ENCODE results near the gene TCERG1L. TPM values are rescaled to one million over a fixed set of nuclear protein-coding genes. Genes with fewer than 3 reads are reported as not detected.

Gene TCERG1L
- total RNA-seq, 1 experiment from 2014 or later: not detected

DNA sequence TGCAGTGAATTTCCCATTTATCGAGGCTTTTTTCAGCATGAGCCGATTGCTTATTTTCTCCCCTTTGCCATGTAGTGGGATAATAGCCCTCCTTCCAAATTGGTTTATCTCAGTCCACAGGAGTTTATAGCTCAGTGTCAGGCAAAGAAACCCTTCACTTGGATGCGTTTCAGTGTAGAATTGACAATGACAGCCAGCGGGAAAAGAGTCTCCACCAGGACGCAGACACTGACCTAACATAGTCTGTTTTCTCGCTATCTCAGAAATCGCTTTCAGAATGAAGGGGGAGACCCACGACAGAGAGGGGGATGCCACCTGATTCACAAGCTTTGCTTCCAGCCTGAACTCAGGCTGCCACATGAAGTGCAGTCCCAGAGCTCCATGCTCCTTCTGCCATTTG, 43.5 kb upstream of the TCERG1L start:
- H3K4me3 Mint-ChIP-seq (ENCODE audit: low read depth, unreplicated experiment): no peak overlapping the region
- peaks cover 5% of the 10 kb centered on the region for H3K9me3 Mint-ChIP-seq (ENCODE audit: low read depth, unreplicated experiment)
- TF ChIP-seq, protein P1, sequence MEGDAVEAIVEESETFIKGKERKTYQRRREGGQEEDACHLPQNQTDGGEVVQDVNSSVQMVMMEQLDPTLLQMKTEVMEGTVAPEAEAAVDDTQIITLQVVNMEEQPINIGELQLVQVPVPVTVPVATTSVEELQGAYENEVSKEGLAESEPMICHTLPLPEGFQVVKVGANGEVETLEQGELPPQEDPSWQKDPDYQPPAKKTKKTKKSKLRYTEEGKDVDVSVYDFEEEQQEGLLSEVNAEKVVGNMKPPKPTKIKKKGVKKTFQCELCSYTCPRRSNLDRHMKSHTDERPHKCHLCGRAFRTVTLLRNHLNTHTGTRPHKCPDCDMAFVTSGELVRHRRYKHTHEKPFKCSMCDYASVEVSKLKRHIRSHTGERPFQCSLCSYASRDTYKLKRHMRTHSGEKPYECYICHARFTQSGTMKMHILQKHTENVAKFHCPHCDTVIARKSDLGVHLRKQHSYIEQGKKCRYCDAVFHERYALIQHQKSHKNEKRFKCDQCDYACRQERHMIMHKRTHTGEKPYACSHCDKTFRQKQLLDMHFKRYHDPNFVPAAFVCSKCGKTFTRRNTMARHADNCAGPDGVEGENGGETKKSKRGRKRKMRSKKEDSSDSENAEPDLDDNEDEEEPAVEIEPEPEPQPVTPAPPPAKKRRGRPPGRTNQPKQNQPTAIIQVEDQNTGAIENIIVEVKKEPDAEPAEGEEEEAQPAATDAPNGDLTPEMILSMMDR (IDR thresholded peaks at IDR 0.05; ENCODE audit: unreplicated experiment): no peak
- no peaks in the 10 kb centered on the region for H3K27me3 Mint-ChIP-seq (ENCODE audit: unreplicated experiment)
- no peaks in the 10 kb centered on the region for H3K36me3 Mint-ChIP-seq (ENCODE audit: insufficient read depth, unreplicated experiment)
- BruUV-seq (replicated peaks): no TSS peak
- H3K4me1 Mint-ChIP-seq (ENCODE audit: low read depth, unreplicated experiment): no peaks in the 10 kb centered on the region
- no peak for DNase-seq
- CTCF ChIA-PET: no interaction called here
- H3K27ac Mint-ChIP-seq (ENCODE audit: unreplicated experiment): no peak overlapping the region
- intact Hi-C loops (cut with micrococcal nuclease; ENCODE audit: unreplicated experiment): no loop called here

DNA sequence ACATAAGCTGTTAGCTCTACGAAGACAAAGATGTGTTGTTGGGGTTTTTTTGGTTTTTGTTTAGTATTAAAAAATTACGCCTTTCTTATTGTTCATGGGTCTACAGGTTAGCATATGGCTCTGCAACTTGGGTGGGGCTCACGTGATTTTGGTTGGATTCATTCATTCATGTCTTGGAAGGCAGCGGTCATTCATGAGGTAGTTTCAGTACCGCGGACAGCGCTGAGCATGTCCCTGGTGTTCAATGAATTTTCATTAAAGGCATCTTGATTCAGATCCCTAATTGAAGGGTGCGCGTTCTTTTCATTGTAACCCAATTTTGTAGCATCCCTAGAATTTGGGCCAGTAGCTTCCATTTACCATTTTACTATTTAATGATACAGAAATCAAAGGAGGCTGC, 42.9 kb upstream of the TCERG1L start:
- intact Hi-C loops (cut with micrococcal nuclease; ENCODE audit: unreplicated experiment): no loop called here
- no TSS peak for BruUV-seq (replicated peaks)
- peaks cover 3% of the 10 kb centered on the region for H3K9me3 Mint-ChIP-seq (ENCODE audit: low read depth, unreplicated experiment)

DNA sequence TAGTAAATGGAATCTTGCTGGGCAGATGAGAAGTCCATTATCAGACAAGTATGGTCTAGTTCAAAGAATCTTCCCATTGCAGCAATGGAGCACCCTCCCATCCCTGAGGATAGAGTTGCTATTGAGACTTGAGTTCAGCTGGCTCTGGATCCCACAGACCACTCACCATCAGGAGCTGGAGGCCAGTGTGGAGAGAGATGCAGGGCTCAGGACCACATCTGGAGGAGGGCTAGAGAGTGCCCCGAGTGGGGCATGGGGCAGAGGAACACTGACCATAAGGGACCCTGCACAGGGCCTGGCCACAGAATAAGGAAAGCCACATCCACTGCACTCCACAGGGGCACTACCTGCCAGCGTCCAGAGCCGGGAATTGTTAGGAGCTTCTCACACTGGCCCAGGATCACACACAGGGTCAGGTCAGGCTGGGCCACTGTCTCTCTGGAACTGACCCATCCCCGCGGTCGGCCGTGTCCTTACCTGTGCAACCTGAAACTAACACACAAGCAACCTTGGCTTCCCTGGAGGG, 41.3 kb upstream of the TCERG1L start:
- CTCF ChIA-PET: no interaction called here
- Mint-ChIP-seq H3K27me3 (ENCODE audit: unreplicated experiment) (no peaks in the 10 kb centered on the region), H3K4me3 (ENCODE audit: low read depth, unreplicated experiment) (no peak overlapping the region), H3K4me1 (ENCODE audit: low read depth, unreplicated experiment) (no peaks in the 10 kb centered on the region), H3K36me3 (ENCODE audit: insufficient read depth, unreplicated experiment) (no peaks in the 10 kb centered on the region), H3K27ac (ENCODE audit: unreplicated experiment) (no peak overlapping the region), H3K9me3 (ENCODE audit: low read depth, unreplicated experiment) (peaks cover 3% of the 10 kb centered on the region)
- TF ChIP-seq, protein P1 (IDR thresholded peaks at IDR 0.05; ENCODE audit: unreplicated experiment): no peak
- intact Hi-C loops (cut with micrococcal nuclease; ENCODE audit: unreplicated experiment): no loop called here
- no peak for DNase-seq
- BruUV-seq (replicated peaks): no TSS peak

More for the DNA sequence above, 42.9 kb upstream of the TCERG1L start:
- no peak for DNase-seq
- Mint-ChIP-seq H3K4me1 (ENCODE audit: low read depth, unreplicated experiment) (no peaks in the 10 kb centered on the region), H3K36me3 (ENCODE audit: insufficient read depth, unreplicated experiment) (no peaks in the 10 kb centered on the region), H3K27me3 (ENCODE audit: unreplicated experiment) (no peaks in the 10 kb centered on the region), H3K4me3 (ENCODE audit: low read depth, unreplicated experiment) (no peak overlapping the region), H3K27ac (ENCODE audit: unreplicated experiment) (no peak overlapping the region)
- TF ChIP-seq, protein P1 (IDR thresholded peaks at IDR 0.05; ENCODE audit: unreplicated experiment): no peak
- CTCF ChIA-PET: no interaction called here

DNA sequence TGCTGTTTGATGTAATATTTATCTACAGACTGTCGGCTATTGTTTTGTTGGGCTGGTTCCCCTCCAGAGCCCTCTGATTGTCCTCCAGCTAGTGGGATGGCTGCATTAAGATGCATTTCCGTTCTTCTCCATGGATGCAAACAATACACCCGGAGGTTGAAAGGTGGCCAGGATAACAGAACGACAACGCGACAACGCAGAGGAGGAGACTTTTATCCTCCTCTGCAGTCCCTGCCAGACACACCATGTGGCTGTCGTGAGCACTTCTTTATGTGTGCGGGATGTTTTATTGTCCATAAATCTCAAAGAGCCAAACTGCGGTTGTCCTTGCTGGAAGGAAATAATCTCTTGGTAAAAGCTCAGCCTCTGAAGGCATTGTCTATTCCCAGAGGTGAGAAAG, 39.1 kb upstream of the TCERG1L start:
- H3K27ac Mint-ChIP-seq (ENCODE audit: unreplicated experiment): no peak overlapping the region
- no peaks in the 10 kb centered on the region for H3K4me1 Mint-ChIP-seq (ENCODE audit: low read depth, unreplicated experiment)
- TF ChIP-seq, protein P1 (IDR thresholded peaks at IDR 0.05; ENCODE audit: unreplicated experiment): no peak
- no peaks in the 10 kb centered on the region for H3K36me3 Mint-ChIP-seq (ENCODE audit: insufficient read depth, unreplicated experiment)
- peaks cover 7% of the 10 kb centered on the region for H3K9me3 Mint-ChIP-seq (ENCODE audit: low read depth, unreplicated experiment)
- intact Hi-C loops (cut with micrococcal nuclease; ENCODE audit: unreplicated experiment): no loop called here
- no peak for DNase-seq
- H3K27me3 Mint-ChIP-seq (ENCODE audit: unreplicated experiment): no peaks in the 10 kb centered on the region
- BruUV-seq (replicated peaks): no TSS peak
- CTCF ChIA-PET: no interaction called here
- H3K4me3 Mint-ChIP-seq (ENCODE audit: low read depth, unreplicated experiment): no peak overlapping the region

All from Calu3 (cell line).